K562 (cell line): ENCODE data around the gene CKLF. TPM values are rescaled to one million over a fixed set of nuclear protein-coding genes. Genes with fewer than 3 reads are reported as not detected.

Experiments
- CBX2 ChIP-seq: fragments of 200-600 bp; sonication (generic); IDR thresholded peaks from one replicate; pipeline ENCODE4 v1.6.1; 2012; ENCODE audit warnings: mild to moderate bottlenecking, low read length, inconsistent platforms; ENCODE audit not compliant: insufficient read depth, poor library complexity, severe bottlenecking
- KLF16 ChIP-seq: IDR thresholded peaks from 2 replicates; pipeline ENCODE4 v1.6.1; 2016; ENCODE audit warnings: antibody characterized with exemption
- NFIC ChIP-seq: fragments of 450-650 bp; IDR thresholded peaks from 2 replicates; pipeline ENCODE4 v1.6.1; 2017; ENCODE audit warnings: mild to moderate bottlenecking, inconsistent platforms
- POLR2H ChIP-seq: IDR thresholded peaks from 2 replicates; pipeline ENCODE4 v1.6.1; 2016; ENCODE audit warnings: missing genetic modification characterization, low read depth, mild to moderate bottlenecking, control low read depth, missing compliant biosample characterization, moderate library complexity
- RAD21 ChIP-seq, 2 experiments: fragments of 250-450 bp in 1 of 2; fragments of 450-650 bp in 1 of 2; sonication (Bioruptor Pico) in 1 of 2; formaldehyde crosslinking in 1 of 2; IDR thresholded peaks in 1 of 2; conservative IDR thresholded peaks in 1 of 2; 2 replicates each; pipeline versions ENCODE4 v1.4.0 to v1.8.0; 2020 to 2022; ENCODE audit warnings: mild to moderate bottlenecking in 2 of 2, moderate library complexity in 1 of 2
- TEAD4 ChIP-seq, 2 experiments: sonication (generic) in 1 of 2; formaldehyde crosslinking in 1 of 2; IDR thresholded peaks; 2 replicates each; pipeline versions ENCODE4 v1.6.1 to v1.8.0; 2012 to 2022; ENCODE audit warnings: borderline replicate concordance in 1 of 2, inconsistent platforms in 1 of 2, low read length in 1 of 2, mild to moderate bottlenecking in 1 of 2, missing genetic modification reagents in 1 of 2
- polyA plus RNA-seq, 8 experiments: library from polyadenylated mRNA; depleted of rRNA in 4 of 8; stranded (reverse) in 5 of 8; unstranded in 3 of 8; fragments of >200 nt; fragmentation: Nextera tagmentation in 2 of 8; fragmentation: Illumina TruSeq in 1 of 8; extraction: Ambion mirVana in 2 of 8; extraction: Trizol in 1 of 8; gene quantifications; 2 replicates each; pipeline versions ENCODE4 v1.2.1 to v1.2.3, GENCODE V29; 2011 to 2014; ENCODE audit warnings: inconsistent platforms in 1 of 8, missing spikeins in 1 of 8
- total RNA-seq, 7 experiments: library from RNA; depleted of rRNA in 6 of 7; stranded (reverse); fragments of >200 nt in 6 of 7; fragmentation: Illumina TruSeq in 2 of 7; extraction: Trizol in 2 of 7; gene quantifications; 2 replicates each; pipeline versions ENCODE4 v1.2.1 to v1.2.3, GENCODE V29; 2011 to 2021; ENCODE audit warnings: low replicate concordance in 1 of 7
- TF ChIP-seq, protein P1 (sequence below): conservative IDR thresholded peaks from 2 replicates; pipeline ENCODE4 v1.6.1; 2011; ENCODE audit warnings: low read depth, mild to moderate bottlenecking, low read length; ENCODE audit not compliant: control insufficient read depth
- TF ChIP-seq, protein P2 (sequence below): IDR thresholded peaks from 2 replicates; pipeline ENCODE4 v1.6.1; 2014; ENCODE audit warnings: antibody characterized with exemption
- TF ChIP-seq, protein P3 (sequence below), 3 experiments: IDR thresholded peaks in 2 of 3; conservative IDR thresholded peaks in 1 of 3; 2 replicates each; pipeline ENCODE4 v1.5.1; 2011 to 2012; ENCODE audit warnings: low read length in 3 of 3, mild to moderate bottlenecking in 3 of 3, control low read depth in 2 of 3, improper control_type of control experiment in 1 of 3, inconsistent platforms in 1 of 3, low read depth in 1 of 3, mixed read lengths in 1 of 3, moderate library complexity in 1 of 3; ENCODE audit not compliant: insufficient read depth in 2 of 3
- TF ChIP-seq, protein P4 (sequence below): sonication (generic); formaldehyde crosslinking; IDR thresholded peaks from 2 replicates; pipeline ENCODE4 v1.8.0; 2022; ENCODE audit warnings: mild to moderate bottlenecking, missing genetic modification reagents
- TF ChIP-seq, protein P5 (sequence below), 2 experiments: fragments of 450-650 bp in 1 of 2; sonication (generic) in 1 of 2; formaldehyde crosslinking; conservative IDR thresholded peaks; 2 replicates each; pipeline versions ENCODE4 v1.4.0 to v1.8.1; 2020 to 2022; ENCODE audit warnings: mild to moderate bottlenecking in 1 of 2, missing genetic modification reagents in 1 of 2
- TF ChIP-seq, protein P6 (sequence below), 2 experiments: IDR thresholded peaks; 2 replicates each; pipeline ENCODE4 v1.6.1; 2011; ENCODE audit warnings: borderline replicate concordance in 1 of 2, control low read depth in 1 of 2, low read depth in 1 of 2, low read length in 1 of 2, mild to moderate bottlenecking in 1 of 2, mixed read lengths in 1 of 2, moderate library complexity in 1 of 2; ENCODE audit not compliant: insufficient read depth in 1 of 2, insufficient read length in 1 of 2, poor library complexity in 1 of 2, severe bottlenecking in 1 of 2; ENCODE audit errors: extremely low read depth in 1 of 2
- TF ChIP-seq, protein P7 (sequence below), 2 experiments: fragments of 450-650 bp; IDR thresholded peaks; 2 replicates each; pipeline ENCODE4 v1.6.1; 2016

Gene CKLF
- total and polyA plus RNA-seq, 9 of the 15 experiments (the other 6 are each of a cell fraction or from before 2014, with no cell fraction given): 84.8 to 322 (median 118) TPM

DNA sequence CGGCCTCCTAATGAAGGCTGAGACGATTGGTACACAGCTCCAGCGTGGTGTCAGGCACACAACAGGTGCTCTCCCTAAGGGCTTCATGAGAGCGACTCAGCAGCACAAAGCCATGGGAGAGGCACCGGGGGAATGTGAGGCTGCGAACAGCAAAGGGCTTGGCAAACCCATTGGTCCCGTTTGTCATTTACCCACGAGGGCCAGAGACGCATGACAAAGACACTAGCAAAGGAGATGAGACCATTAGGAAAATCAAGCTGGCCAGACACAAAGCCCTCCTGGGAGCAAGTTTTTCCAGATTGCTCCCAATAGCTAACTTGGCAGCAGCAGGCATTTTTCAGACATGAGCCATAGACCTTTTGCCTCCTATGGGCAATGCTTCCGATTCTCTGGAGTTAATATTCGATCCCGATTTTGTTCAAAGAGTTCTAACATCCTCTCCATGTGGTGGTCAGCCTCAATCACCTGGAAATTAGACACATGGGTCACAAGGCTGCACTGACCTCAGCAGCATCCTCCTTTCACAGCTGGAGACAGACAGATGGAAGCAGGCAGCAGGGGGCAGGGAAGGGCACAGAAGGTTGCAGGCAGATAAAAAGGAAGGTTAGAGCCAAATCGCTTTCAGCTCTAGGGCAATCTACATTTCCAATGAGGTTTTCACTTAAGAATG lies 40.6 kb upstream of the CKLF start (continued):
- TF ChIP-seq, protein P1, sequence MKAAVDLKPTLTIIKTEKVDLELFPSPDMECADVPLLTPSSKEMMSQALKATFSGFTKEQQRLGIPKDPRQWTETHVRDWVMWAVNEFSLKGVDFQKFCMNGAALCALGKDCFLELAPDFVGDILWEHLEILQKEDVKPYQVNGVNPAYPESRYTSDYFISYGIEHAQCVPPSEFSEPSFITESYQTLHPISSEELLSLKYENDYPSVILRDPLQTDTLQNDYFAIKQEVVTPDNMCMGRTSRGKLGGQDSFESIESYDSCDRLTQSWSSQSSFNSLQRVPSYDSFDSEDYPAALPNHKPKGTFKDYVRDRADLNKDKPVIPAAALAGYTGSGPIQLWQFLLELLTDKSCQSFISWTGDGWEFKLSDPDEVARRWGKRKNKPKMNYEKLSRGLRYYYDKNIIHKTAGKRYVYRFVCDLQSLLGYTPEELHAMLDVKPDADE: no peak
- peak; percentile 53 for TF ChIP-seq NFIC
- peak; percentile 26 to 57; a peak in 3 of 4 replicates for TF ChIP-seq RAD21 (CRISPR knock-in tag; conservative IDR thresholded peaks at IDR 0.05 in 1 of 2, IDR thresholded peaks at IDR 0.05 in 1 of 2)
- TF ChIP-seq KLF16: 0 out of 2 replicates have a peak, but pooled peaks have one; percentile 42
- TF ChIP-seq, protein P2, sequence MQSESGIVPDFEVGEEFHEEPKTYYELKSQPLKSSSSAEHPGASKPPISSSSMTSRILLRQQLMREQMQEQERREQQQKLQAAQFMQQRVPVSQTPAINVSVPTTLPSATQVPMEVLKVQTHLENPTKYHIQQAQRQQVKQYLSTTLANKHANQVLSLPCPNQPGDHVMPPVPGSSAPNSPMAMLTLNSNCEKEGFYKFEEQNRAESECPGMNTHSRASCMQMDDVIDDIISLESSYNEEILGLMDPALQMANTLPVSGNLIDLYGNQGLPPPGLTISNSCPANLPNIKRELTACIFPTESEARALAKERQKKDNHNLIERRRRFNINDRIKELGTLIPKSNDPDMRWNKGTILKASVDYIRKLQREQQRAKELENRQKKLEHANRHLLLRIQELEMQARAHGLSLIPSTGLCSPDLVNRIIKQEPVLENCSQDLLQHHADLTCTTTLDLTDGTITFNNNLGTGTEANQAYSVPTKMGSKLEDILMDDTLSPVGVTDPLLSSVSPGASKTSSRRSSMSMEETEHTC: no peak
- TF ChIP-seq, protein P3, sequence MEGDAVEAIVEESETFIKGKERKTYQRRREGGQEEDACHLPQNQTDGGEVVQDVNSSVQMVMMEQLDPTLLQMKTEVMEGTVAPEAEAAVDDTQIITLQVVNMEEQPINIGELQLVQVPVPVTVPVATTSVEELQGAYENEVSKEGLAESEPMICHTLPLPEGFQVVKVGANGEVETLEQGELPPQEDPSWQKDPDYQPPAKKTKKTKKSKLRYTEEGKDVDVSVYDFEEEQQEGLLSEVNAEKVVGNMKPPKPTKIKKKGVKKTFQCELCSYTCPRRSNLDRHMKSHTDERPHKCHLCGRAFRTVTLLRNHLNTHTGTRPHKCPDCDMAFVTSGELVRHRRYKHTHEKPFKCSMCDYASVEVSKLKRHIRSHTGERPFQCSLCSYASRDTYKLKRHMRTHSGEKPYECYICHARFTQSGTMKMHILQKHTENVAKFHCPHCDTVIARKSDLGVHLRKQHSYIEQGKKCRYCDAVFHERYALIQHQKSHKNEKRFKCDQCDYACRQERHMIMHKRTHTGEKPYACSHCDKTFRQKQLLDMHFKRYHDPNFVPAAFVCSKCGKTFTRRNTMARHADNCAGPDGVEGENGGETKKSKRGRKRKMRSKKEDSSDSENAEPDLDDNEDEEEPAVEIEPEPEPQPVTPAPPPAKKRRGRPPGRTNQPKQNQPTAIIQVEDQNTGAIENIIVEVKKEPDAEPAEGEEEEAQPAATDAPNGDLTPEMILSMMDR (IDR thresholded peaks at IDR 0.05 in 2 of 3, conservative IDR thresholded peaks at IDR 0.05 in 1 of 3; ENCODE audit: insufficient read depth in 2 of 3, low read depth in 1 of 3, low read length in 3 of 3): peak; percentile 37 to 48 (median 39); a peak in 3 of 6 replicates
- TF ChIP-seq CBX2: no peak
- TF ChIP-seq, protein P4, sequence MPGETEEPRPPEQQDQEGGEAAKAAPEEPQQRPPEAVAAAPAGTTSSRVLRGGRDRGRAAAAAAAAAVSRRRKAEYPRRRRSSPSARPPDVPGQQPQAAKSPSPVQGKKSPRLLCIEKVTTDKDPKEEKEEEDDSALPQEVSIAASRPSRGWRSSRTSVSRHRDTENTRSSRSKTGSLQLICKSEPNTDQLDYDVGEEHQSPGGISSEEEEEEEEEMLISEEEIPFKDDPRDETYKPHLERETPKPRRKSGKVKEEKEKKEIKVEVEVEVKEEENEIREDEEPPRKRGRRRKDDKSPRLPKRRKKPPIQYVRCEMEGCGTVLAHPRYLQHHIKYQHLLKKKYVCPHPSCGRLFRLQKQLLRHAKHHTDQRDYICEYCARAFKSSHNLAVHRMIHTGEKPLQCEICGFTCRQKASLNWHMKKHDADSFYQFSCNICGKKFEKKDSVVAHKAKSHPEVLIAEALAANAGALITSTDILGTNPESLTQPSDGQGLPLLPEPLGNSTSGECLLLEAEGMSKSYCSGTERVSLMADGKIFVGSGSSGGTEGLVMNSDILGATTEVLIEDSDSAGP (CRISPR knock-in tag): no peak
- peak; percentile 41; the same call in 1 of the 2 replicates for TF ChIP-seq TEAD4 (IDR thresholded peaks at IDR 0.05; ENCODE audit: low read length)
- TF ChIP-seq TEAD4 (CRISPR knock-in tag; IDR thresholded peaks at IDR 0.05; ENCODE audit: borderline replicate concordance): no peak
- TF ChIP-seq, protein P5, sequence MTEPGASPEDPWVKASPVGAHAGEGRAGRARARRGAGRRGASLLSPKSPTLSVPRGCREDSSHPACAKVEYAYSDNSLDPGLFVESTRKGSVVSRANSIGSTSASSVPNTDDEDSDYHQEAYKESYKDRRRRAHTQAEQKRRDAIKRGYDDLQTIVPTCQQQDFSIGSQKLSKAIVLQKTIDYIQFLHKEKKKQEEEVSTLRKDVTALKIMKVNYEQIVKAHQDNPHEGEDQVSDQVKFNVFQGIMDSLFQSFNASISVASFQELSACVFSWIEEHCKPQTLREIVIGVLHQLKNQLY (CRISPR knock-in tag; conservative IDR thresholded peaks at IDR 0.05): no peak
- no peak for TF ChIP-seq POLR2H
- TF ChIP-seq, protein P6, sequence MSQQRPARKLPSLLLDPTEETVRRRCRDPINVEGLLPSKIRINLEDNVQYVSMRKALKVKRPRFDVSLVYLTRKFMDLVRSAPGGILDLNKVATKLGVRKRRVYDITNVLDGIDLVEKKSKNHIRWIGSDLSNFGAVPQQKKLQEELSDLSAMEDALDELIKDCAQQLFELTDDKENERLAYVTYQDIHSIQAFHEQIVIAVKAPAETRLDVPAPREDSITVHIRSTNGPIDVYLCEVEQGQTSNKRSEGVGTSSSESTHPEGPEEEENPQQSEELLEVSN (IDR thresholded peaks at IDR 0.05; ENCODE audit: borderline replicate concordance in 1 of 2, extremely low read depth in 1 of 2, insufficient read depth in 1 of 2, insufficient read length in 1 of 2, low read depth in 1 of 2, low read length in 1 of 2, poor library complexity in 1 of 2, severe bottlenecking in 1 of 2): no peak
- TF ChIP-seq, protein P7, sequence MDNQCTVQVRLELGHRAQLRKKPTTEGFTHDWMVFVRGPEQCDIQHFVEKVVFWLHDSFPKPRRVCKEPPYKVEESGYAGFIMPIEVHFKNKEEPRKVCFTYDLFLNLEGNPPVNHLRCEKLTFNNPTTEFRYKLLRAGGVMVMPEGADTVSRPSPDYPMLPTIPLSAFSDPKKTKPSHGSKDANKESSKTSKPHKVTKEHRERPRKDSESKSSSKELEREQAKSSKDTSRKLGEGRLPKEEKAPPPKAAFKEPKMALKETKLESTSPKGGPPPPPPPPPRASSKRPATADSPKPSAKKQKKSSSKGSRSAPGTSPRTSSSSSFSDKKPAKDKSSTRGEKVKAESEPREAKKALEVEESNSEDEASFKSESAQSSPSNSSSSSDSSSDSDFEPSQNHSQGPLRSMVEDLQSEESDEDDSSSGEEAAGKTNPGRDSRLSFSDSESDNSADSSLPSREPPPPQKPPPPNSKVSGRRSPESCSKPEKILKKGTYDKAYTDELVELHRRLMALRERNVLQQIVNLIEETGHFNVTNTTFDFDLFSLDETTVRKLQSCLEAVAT (IDR thresholded peaks at IDR 0.05): no peak
